ENCODE results near the gene CACNG4.

CACNG4 gene

GRCh38 chr17:66989579-66989978, 25.1 kb downstream of the CACNG4 start:
- peaks cover 7% of the 10 kb centered on the region for H3K4me1 Mint-ChIP-seq (ENCODE audit: low read depth)
- no peak overlapping the region for H3K4me3 Mint-ChIP-seq
- no peaks in the 10 kb centered on the region for H3K9me3 Mint-ChIP-seq
- H3K27me3 Mint-ChIP-seq = peaks cover 21% of the 10 kb centered on the region
- H3K36me3 Mint-ChIP-seq (ENCODE audit: low read depth) = no peaks in the 10 kb centered on the region
- intact Hi-C loops (cut with micrococcal nuclease) = no loop called here
- H3K27ac Mint-ChIP-seq = no peak overlapping the region

- Mint-ChIP-seq H3K27me3 (peaks cover 21% of the 10 kb centered on the region), H3K36me3 (ENCODE audit: low read depth) (no peaks in the 10 kb centered on the region), H3K9me3 (no peaks in the 10 kb centered on the region)
Observed at GRCh38 chr17:66990047-66990446, 25.5 kb downstream of the CACNG4 start.

GRCh38 chr17:66992911-66993442, 28.5 kb downstream of the CACNG4 start:
- H3K9me3 Mint-ChIP-seq = no peaks in the 10 kb centered on the region
- H3K4me1 Mint-ChIP-seq (ENCODE audit: low read depth) = no peaks in the 10 kb centered on the region
- H3K36me3 Mint-ChIP-seq (ENCODE audit: low read depth) = no peaks in the 10 kb centered on the region
- intact Hi-C loops (cut with micrococcal nuclease) = no loop called here
- H3K27me3 Mint-ChIP-seq = peaks cover 15% of the 10 kb centered on the region
- H3K27ac Mint-ChIP-seq = no peak overlapping the region
- H3K4me3 Mint-ChIP-seq = no peak overlapping the region

More at GRCh38 chr17:66990047-66990446, 25.5 kb downstream of the CACNG4 start:
- Mint-ChIP-seq H3K27ac (no peak overlapping the region), H3K4me1 (ENCODE audit: low read depth) (peaks cover 7% of the 10 kb centered on the region), H3K4me3 (no peak overlapping the region)
- intact Hi-C loops (cut with micrococcal nuclease) = no loop called here

- no peaks in the 10 kb centered on the region for H3K36me3 Mint-ChIP-seq (ENCODE audit: low read depth)
- intact Hi-C loops (cut with micrococcal nuclease) = no loop called here
- no peaks in the 10 kb centered on the region for H3K9me3 Mint-ChIP-seq
- no peak overlapping the region for H3K27ac Mint-ChIP-seq
- H3K27me3 Mint-ChIP-seq = peaks cover 7% of the 10 kb centered on the region
- H3K4me3 Mint-ChIP-seq = no peak overlapping the region
- H3K4me1 Mint-ChIP-seq (ENCODE audit: low read depth) = no peaks in the 10 kb centered on the region
Observed at GRCh38 chr17:66994361-66994760, 29.9 kb downstream of the CACNG4 start.

- peaks cover 6% of the 10 kb centered on the region for H3K27me3 Mint-ChIP-seq
- no peaks in the 10 kb centered on the region for H3K36me3 Mint-ChIP-seq (ENCODE audit: low read depth)
Observed at GRCh38 chr17:66994930-66995535, 30.5 kb downstream of the CACNG4 start.

GRCh38 chr17:66995944-66996343, 31.4 kb downstream of the CACNG4 start:
- H3K36me3 Mint-ChIP-seq (ENCODE audit: low read depth) = no peaks in the 10 kb centered on the region
- H3K9me3 Mint-ChIP-seq = no peaks in the 10 kb centered on the region
- H3K4me3 Mint-ChIP-seq = no peak overlapping the region
- intact Hi-C loops (cut with micrococcal nuclease) = no loop called here
- no peak overlapping the region for H3K27ac Mint-ChIP-seq
- H3K27me3 Mint-ChIP-seq = peaks cover 4% of the 10 kb centered on the region
- H3K4me1 Mint-ChIP-seq (ENCODE audit: low read depth) = no peaks in the 10 kb centered on the region

More at GRCh38 chr17:66994930-66995535, 30.5 kb downstream of the CACNG4 start:
- Mint-ChIP-seq H3K9me3 (no peaks in the 10 kb centered on the region), H3K27ac (no peak overlapping the region), H3K4me3 (no peak overlapping the region), H3K4me1 (ENCODE audit: low read depth) (no peaks in the 10 kb centered on the region)
- intact Hi-C loops (cut with micrococcal nuclease) = no loop called here

- intact Hi-C loops (cut with micrococcal nuclease) = no loop called here
- Mint-ChIP-seq H3K4me3 (no peak overlapping the region), H3K9me3 (peaks cover 8% of the 10 kb centered on the region), H3K27ac (no peak overlapping the region), H3K4me1 (ENCODE audit: low read depth) (no peaks in the 10 kb centered on the region), H3K27me3 (peaks cover 1% of the 10 kb centered on the region), H3K36me3 (ENCODE audit: low read depth) (no peaks in the 10 kb centered on the region)
Observed at GRCh38 chr17:66996926-66997325, 32.4 kb downstream of the CACNG4 start.

- intact Hi-C loops (cut with micrococcal nuclease) = no loop called here
- H3K36me3 Mint-ChIP-seq (ENCODE audit: low read depth) = no peaks in the 10 kb centered on the region
- H3K27me3 Mint-ChIP-seq = peaks cover 3% of the 10 kb centered on the region
- H3K4me1 Mint-ChIP-seq (ENCODE audit: low read depth) = no peaks in the 10 kb centered on the region
- H3K4me3 Mint-ChIP-seq = no peak overlapping the region
- no peak overlapping the region for H3K27ac Mint-ChIP-seq
- H3K9me3 Mint-ChIP-seq = peaks cover 8% of the 10 kb centered on the region
Observed at GRCh38 chr17:67003231-67003630, 38.7 kb downstream of the CACNG4 start.

GRCh38 chr17:67004181-67004580, 39.7 kb downstream of the CACNG4 start:
- Mint-ChIP-seq H3K27ac (no peak overlapping the region), H3K4me1 (ENCODE audit: low read depth) (no peaks in the 10 kb centered on the region), H3K9me3 (peaks cover 8% of the 10 kb centered on the region), H3K27me3 (peaks cover 3% of the 10 kb centered on the region), H3K4me3 (no peak overlapping the region), H3K36me3 (ENCODE audit: low read depth) (no peaks in the 10 kb centered on the region)
- intact Hi-C loops (cut with micrococcal nuclease) = no loop called here

GRCh38 chr17:67007266-67007665, 42.8 kb downstream of the CACNG4 start:
- Mint-ChIP-seq H3K9me3 (no peaks in the 10 kb centered on the region), H3K4me1 (ENCODE audit: low read depth) (no peaks in the 10 kb centered on the region), H3K27ac (no peak overlapping the region), H3K4me3 (no peak overlapping the region), H3K36me3 (ENCODE audit: low read depth) (no peaks in the 10 kb centered on the region), H3K27me3 (peaks cover 3% of the 10 kb centered on the region)
- intact Hi-C loops (cut with micrococcal nuclease) = no loop called here

GRCh38 chr17:67008101-67008500, 43.6 kb downstream of the CACNG4 start:
- H3K36me3 Mint-ChIP-seq (ENCODE audit: low read depth) = no peaks in the 10 kb centered on the region
- H3K4me1 Mint-ChIP-seq (ENCODE audit: low read depth) = no peaks in the 10 kb centered on the region
- peaks cover 3% of the 10 kb centered on the region for H3K27me3 Mint-ChIP-seq
- no peak overlapping the region for H3K27ac Mint-ChIP-seq
- intact Hi-C loops (cut with micrococcal nuclease) = no loop called here
- H3K9me3 Mint-ChIP-seq = no peaks in the 10 kb centered on the region
- no peak overlapping the region for H3K4me3 Mint-ChIP-seq

GRCh38 chr17:67011527-67012175, 47.1 kb downstream of the CACNG4 start:
- Mint-ChIP-seq H3K4me3 (no peak overlapping the region), H3K27me3 (no peaks in the 10 kb centered on the region), H3K36me3 (ENCODE audit: low read depth) (no peaks in the 10 kb centered on the region), H3K4me1 (ENCODE audit: low read depth) (no peaks in the 10 kb centered on the region), H3K9me3 (no peaks in the 10 kb centered on the region), H3K27ac (no peak overlapping the region)
- intact Hi-C loops (cut with micrococcal nuclease) = no loop called here

GRCh38 chr17:67013891-67014290, 49.4 kb downstream of the CACNG4 start:
- H3K27me3 Mint-ChIP-seq = no peaks in the 10 kb centered on the region
- no peaks in the 10 kb centered on the region for H3K36me3 Mint-ChIP-seq (ENCODE audit: low read depth)
- no peak overlapping the region for H3K27ac Mint-ChIP-seq
- intact Hi-C loops (cut with micrococcal nuclease) = no loop called here
- no peaks in the 10 kb centered on the region for H3K9me3 Mint-ChIP-seq
- no peak overlapping the region for H3K4me3 Mint-ChIP-seq
- no peaks in the 10 kb centered on the region for H3K4me1 Mint-ChIP-seq (ENCODE audit: low read depth)

GRCh38 chr17:67015001-67015400, 50.5 kb downstream of the CACNG4 start:
- Mint-ChIP-seq H3K27me3 (no peaks in the 10 kb centered on the region), H3K36me3 (ENCODE audit: low read depth) (no peaks in the 10 kb centered on the region), H3K4me3 (no peak overlapping the region), H3K27ac (no peak overlapping the region), H3K9me3 (no peaks in the 10 kb centered on the region), H3K4me1 (ENCODE audit: low read depth) (no peaks in the 10 kb centered on the region)
- intact Hi-C loops (cut with micrococcal nuclease) = no loop called here

Data from dendritic cell treated with granulocyte-macrophage colony-stimulating factor and Interleukin-4, amounts not matched to agents 40 ng/mL and 50 ng/mL, for 4 days (primary cell).